Hepatocyte (in vitro differentiated cells): ENCODE results near the gene PCID2.

Experiments
- CTCF ChIP-seq: fragments of 200-600 bp; sonication (generic); IDR thresholded peaks from 2 replicates; pipeline ENCODE4 v1.5.1; 2016; ENCODE audit warnings: antibody characterized with exemption, mild to moderate bottlenecking; ENCODE audit not compliant: poor library complexity
- EZH2phosphoT487 ChIP-seq: fragments of 200-600 bp; sonication (generic); IDR thresholded peaks from one replicate; pipeline ENCODE4 v1.6.1; 2018; ENCODE audit warnings: antibody characterized with exemption, mild to moderate bottlenecking, low read depth, moderate library complexity; ENCODE audit not compliant: unreplicated experiment, severe bottlenecking

GRCh38 chr13:113226873-113227450, 18.5 kb upstream of the PCID2 start:
- TF ChIP-seq EZH2phosphoT487 (no peak), CTCF (no peak)
